HepG2 (cell line): Measurements from ENCODE around the gene YWHAE. TPM values are rescaled to one million over a fixed set of nuclear protein-coding genes. Genes with fewer than 3 reads are reported as not detected.
A peak's percentile ranks its signal among the peaks of the same experiment; 100 is the strongest.

Source experiments
- CSRNP1 ChIP-seq: sonication (generic); formaldehyde crosslinking; IDR thresholded peaks from 2 replicates; pipeline ENCODE4 v1.8.1; 2023; ENCODE audit warnings: mild to moderate bottlenecking, missing genetic modification reagents
- DZIP1 ChIP-seq: sonication (generic); formaldehyde crosslinking; IDR thresholded peaks from 2 replicates; pipeline ENCODE4 v1.5.0; 2020; ENCODE audit warnings: mild to moderate bottlenecking, missing genetic modification reagents
- ETV6 ChIP-seq: sonication (generic); formaldehyde crosslinking; conservative IDR thresholded peaks from 2 replicates; pipeline ENCODE4 v1.4.0; 2020; ENCODE audit warnings: missing genetic modification reagents
- FOXJ3 ChIP-seq: sonication (generic); formaldehyde crosslinking; IDR thresholded peaks from 2 replicates; pipeline ENCODE4 v1.4.0; 2020; ENCODE audit warnings: missing genetic modification reagents, mild to moderate bottlenecking, borderline replicate concordance
- HDAC1 ChIP-seq: sonication (generic); formaldehyde crosslinking; IDR thresholded peaks from 2 replicates; pipeline ENCODE4 v1.5.1; 2020; ENCODE audit warnings: mild to moderate bottlenecking, missing genetic modification reagents
- HINFP ChIP-seq: sonication (generic); formaldehyde crosslinking; IDR thresholded peaks from 2 replicates; pipeline ENCODE4 v1.4.0; 2020; ENCODE audit warnings: low read depth, mild to moderate bottlenecking, missing genetic modification reagents
- MTF1 ChIP-seq: sonication (generic); formaldehyde crosslinking; IDR thresholded peaks from 2 replicates; pipeline ENCODE4 v1.5.0; 2020; ENCODE audit warnings: missing genetic modification reagents
- NAIF1 ChIP-seq: sonication (generic); formaldehyde crosslinking; IDR thresholded peaks from 2 replicates; pipeline ENCODE4 v1.5.0; 2020; ENCODE audit warnings: mild to moderate bottlenecking, missing genetic modification reagents, borderline replicate concordance
- NFATC3 ChIP-seq: sonication (generic); formaldehyde crosslinking; IDR thresholded peaks from 2 replicates; pipeline ENCODE4 v1.5.1; 2020; ENCODE audit warnings: mild to moderate bottlenecking, missing genetic modification reagents
- SALL1 ChIP-seq: sonication (generic); formaldehyde crosslinking; IDR thresholded peaks from 2 replicates; pipeline ENCODE4 v1.8.0; 2022; ENCODE audit warnings: mild to moderate bottlenecking, missing genetic modification reagents
- SIN3B ChIP-seq: fragments of 150-350 bp; IDR thresholded peaks from 2 replicates; pipeline ENCODE4 v1.6.1; 2014; ENCODE audit warnings: low read length
- SRSF9 ChIP-seq: fragments of 200-400 bp; formaldehyde crosslinking; IDR thresholded peaks from 2 replicates; pipeline ENCODE4 v1.6.1; 2018; ENCODE audit warnings: borderline replicate concordance, mild to moderate bottlenecking, low read depth, low read length; ENCODE audit not compliant: insufficient read depth, poor library complexity, severe bottlenecking
- TCF7 ChIP-seq: sonication (generic); IDR thresholded peaks from 2 replicates; pipeline ENCODE4 v1.6.1; 2016; ENCODE audit warnings: antibody characterized with exemption, low read depth
- TFAP4 ChIP-seq: sonication (generic); IDR thresholded peaks from 2 replicates; pipeline ENCODE4 v1.6.1; 2016; ENCODE audit warnings: low read depth, borderline replicate concordance
- TOPORS ChIP-seq: sonication (generic); formaldehyde crosslinking; IDR thresholded peaks from 2 replicates; pipeline ENCODE4 v1.8.0; 2023; ENCODE audit warnings: mild to moderate bottlenecking, missing genetic modification reagents
- ZC3H4 ChIP-seq: sonication (generic); formaldehyde crosslinking; IDR thresholded peaks from 2 replicates; pipeline ENCODE4 v1.4.0; 2020; ENCODE audit warnings: missing genetic modification reagents, borderline replicate concordance
- ZNF232 ChIP-seq: sonication (generic); formaldehyde crosslinking; IDR thresholded peaks from 2 replicates; pipeline ENCODE4 v1.4.0; 2020; ENCODE audit warnings: missing genetic modification reagents, borderline replicate concordance
- ZNF263 ChIP-seq: sonication (generic); formaldehyde crosslinking; IDR thresholded peaks from 2 replicates; pipeline ENCODE4 v1.4.0; 2020; ENCODE audit warnings: missing genetic modification reagents
- ZNF558 ChIP-seq: sonication (generic); formaldehyde crosslinking; IDR thresholded peaks from 2 replicates; pipeline ENCODE4 v1.9.0; 2022; ENCODE audit warnings: mild to moderate bottlenecking, missing genetic modification reagents, borderline replicate concordance
- ZNF562 ChIP-seq: sonication (generic); formaldehyde crosslinking; IDR thresholded peaks from 2 replicates; pipeline ENCODE4 v1.8.0; 2022; ENCODE audit warnings: missing genetic modification reagents, borderline replicate concordance
- ZNF569 ChIP-seq: sonication (generic); formaldehyde crosslinking; IDR thresholded peaks from 2 replicates; pipeline ENCODE4 v1.5.0; 2020; ENCODE audit warnings: mild to moderate bottlenecking, missing genetic modification reagents, moderate library complexity, borderline replicate concordance
- ZSCAN29 ChIP-seq: sonication (generic); formaldehyde crosslinking; conservative IDR thresholded peaks from 2 replicates; pipeline ENCODE4 v1.4.0; 2020; ENCODE audit warnings: mild to moderate bottlenecking, missing genetic modification reagents
- ZSCAN31 ChIP-seq: sonication (generic); formaldehyde crosslinking; IDR thresholded peaks from 2 replicates; pipeline ENCODE4 v1.5.0; 2020; ENCODE audit warnings: low read depth, mild to moderate bottlenecking, missing genetic modification reagents
- polyA plus RNA-seq, 8 experiments: library from polyadenylated mRNA; depleted of rRNA in 3 of 8; stranded (reverse) in 7 of 8; unstranded in 1 of 8; fragments of >200 nt; fragmentation: Illumina TruSeq in 4 of 8; extraction: Trizol in 4 of 8; gene quantifications; 2 replicates each; pipeline versions ENCODE4 v1.2.1 to v1.2.3, GENCODE V29; 2011 to 2016; ENCODE audit warnings: low read depth in 4 of 8, missing spikeins in 1 of 8, mixed read lengths in 1 of 8; ENCODE audit not compliant: insufficient read depth in 1 of 8
- total RNA-seq, 5 experiments: library from RNA; depleted of rRNA; stranded (reverse); fragments of >200 nt; fragmentation: Illumina TruSeq; extraction: Trizol; gene quantifications; 2 replicates each; pipeline ENCODE4 v1.2.3, GENCODE V29; 2016; ENCODE audit warnings: low read depth in 1 of 5

Gene YWHAE
- total and polyA plus RNA-seq, 2 of the 13 experiments (the other 11 are each of a cell fraction or from before 2014, with no cell fraction given), result 256 to 335 TPM

GRCh38 chr17:1399679-1400512, at the start of gene YWHAE (continued):
- 0 out of 2 replicates have a peak, but pooled peaks have one; percentile 51 for TF ChIP-seq ETV6 (CRISPR knock-in tag)
- TF ChIP-seq ZNF232 (CRISPR knock-in tag), result peak; percentile 67; the same call in 1 of the 2 replicates
- peak; percentile 74 for TF ChIP-seq SALL1 (CRISPR knock-in tag)
- TF ChIP-seq ZC3H4 (CRISPR knock-in tag), result no peak
- TF ChIP-seq NFATC3 (CRISPR knock-in tag), result no peak
- peak; percentile 34; the same call in 1 of the 2 replicates for TF ChIP-seq HINFP (CRISPR knock-in tag)
- TF ChIP-seq FOXJ3 (CRISPR knock-in tag), result no peak
- no peak for TF ChIP-seq ZNF562 (CRISPR knock-in tag)
- TF ChIP-seq ZNF569 (CRISPR knock-in tag), result no peak
- TF ChIP-seq ZSCAN31, result peak; percentile 43
- peak; percentile 60; the same call in 1 of the 2 replicates for TF ChIP-seq ZSCAN29 (CRISPR knock-in tag)
- TF ChIP-seq TOPORS (CRISPR knock-in tag), result 0 out of 2 replicates have a peak, but pooled peaks have one; percentile 50
- no peak for TF ChIP-seq SRSF9
- TF ChIP-seq CSRNP1 (CRISPR knock-in tag), result peak; percentile 57
- TF ChIP-seq DZIP1, result no peak
- no peak for TF ChIP-seq ZNF558 (CRISPR knock-in tag)
- no peak for TF ChIP-seq TCF7
- TF ChIP-seq HDAC1 (CRISPR knock-in tag), result peak; percentile 97
- TF ChIP-seq SIN3B, result no peak
- TF ChIP-seq NAIF1 (CRISPR knock-in tag), result no peak; the same call in 1 of the 2 replicates
- TF ChIP-seq TFAP4, result peak; percentile 60; the same call in 1 of the 2 replicates
- TF ChIP-seq MTF1 (CRISPR knock-in tag), result 0 out of 2 replicates have a peak, but pooled peaks have one; percentile 31
- no peak; the same call in 1 of the 2 replicates for TF ChIP-seq ZNF263 (CRISPR knock-in tag)
